ENCODE measurements around the gene BANK1.

The BANK1 gene, protein sequence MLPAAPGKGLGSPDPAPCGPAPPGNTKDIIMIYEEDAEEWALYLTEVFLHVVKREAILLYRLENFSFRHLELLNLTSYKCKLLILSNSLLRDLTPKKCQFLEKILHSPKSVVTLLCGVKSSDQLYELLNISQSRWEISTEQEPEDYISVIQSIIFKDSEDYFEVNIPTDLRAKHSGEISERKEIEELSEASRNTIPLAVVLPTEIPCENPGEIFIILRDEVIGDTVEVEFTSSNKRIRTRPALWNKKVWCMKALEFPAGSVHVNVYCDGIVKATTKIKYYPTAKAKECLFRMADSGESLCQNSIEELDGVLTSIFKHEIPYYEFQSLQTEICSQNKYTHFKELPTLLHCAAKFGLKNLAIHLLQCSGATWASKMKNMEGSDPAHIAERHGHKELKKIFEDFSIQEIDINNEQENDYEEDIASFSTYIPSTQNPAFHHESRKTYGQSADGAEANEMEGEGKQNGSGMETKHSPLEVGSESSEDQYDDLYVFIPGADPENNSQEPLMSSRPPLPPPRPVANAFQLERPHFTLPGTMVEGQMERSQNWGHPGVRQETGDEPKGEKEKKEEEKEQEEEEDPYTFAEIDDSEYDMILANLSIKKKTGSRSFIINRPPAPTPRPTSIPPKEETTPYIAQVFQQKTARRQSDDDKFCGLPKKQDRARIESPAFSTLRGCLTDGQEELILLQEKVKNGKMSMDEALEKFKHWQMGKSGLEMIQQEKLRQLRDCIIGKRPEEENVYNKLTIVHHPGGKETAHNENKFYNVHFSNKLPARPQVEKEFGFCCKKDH

DNA sequence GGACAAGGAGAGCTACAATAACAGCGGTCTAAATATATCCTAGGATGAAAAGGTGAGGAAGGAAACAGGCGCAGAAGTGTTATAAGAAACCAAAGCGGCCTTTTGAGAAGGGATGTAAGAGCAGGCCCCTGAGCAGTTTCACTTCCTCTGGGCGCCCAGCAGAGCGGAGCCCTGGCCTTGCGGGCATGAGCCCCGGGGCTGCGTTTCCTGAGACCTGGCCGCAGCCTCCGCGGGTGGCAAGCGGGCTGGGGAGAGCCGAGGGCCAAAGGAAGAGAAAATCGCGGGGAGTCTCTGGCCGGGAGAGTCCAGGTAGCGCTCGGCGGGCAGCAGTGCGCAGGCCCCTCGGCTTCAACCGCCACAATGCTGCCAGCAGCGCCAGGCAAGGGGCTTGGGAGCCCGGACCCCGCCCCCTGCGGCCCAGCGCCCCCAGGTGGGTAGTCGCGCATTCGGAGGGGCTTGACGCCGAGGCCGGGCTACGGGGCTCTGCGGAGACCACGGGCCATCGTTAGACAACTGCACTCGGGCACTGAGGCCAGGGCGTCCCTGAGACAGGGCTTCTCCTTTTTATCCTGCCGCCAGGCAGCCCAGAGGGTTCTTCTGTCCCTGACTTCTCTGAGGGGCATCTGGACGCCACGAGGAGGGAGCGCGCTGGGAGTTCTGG is at the start of gene BANK1:
BANK1 (plus strand) TSS at position 210 of the 661 bp plus-strand sequence; CDS start at position 361, 151 bp downstream.
- DNase-seq: no peak

DNA sequence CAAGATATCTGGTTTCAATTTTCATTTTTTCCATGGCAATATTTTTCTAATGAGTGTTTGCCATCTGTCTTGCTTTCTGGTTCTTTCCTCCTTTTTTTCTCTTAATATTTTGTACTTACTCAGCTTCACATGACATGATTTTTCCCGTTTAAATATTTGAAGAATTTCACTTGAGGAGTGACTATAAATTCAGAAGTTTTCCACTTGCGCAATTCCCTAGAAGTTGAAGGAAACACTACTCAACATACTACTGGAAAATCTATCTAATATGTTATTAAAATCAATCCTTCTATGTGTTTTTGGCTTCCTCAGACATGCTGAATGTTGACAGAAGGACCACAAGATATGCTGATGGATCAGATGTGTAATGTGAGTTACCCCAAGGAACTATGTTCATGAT is 36.8 kb upstream of the BANK1 start:
- DNase-seq: no peak

DNA sequence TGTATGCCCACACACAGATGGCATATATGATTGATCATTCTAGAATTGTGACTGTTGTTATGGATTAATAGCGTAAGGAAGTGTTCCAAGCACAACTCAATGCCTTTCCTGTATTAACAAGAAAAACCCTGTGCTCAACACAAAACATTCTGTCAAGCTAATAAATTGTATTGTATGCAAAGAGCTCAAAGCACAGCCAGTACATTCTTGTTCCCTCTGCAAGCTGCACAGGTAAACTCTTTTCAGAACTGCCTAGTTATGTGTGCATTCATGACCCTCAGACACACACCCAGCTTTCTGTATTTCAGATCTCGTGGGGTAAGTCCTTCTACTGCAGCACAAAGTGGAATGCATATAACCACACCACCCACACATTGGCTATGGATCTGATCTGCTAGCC is 34.3 kb upstream of the BANK1 start:
- no peak for DNase-seq

DNA sequence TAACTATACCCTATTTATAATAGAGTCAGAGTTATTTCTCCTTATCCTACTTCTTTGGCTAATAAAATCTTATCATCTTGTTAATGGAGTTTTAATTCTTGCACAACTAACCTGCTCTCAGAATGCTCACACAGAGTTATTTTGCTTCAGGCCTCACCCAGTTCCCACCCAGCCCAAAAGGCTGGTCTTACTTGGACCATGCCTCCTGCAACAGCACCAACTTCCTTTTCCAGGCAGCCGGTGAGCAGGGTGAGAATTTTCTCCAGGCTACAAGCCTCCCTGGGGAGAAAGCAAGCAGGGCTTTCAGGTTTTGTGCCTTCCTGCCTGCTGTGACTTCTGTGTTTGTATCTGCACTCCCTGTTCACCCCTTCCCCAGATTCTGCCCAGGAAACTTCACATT is 29.1 kb upstream of the BANK1 start:
- DNase-seq: peak; percentile 5

DNA sequence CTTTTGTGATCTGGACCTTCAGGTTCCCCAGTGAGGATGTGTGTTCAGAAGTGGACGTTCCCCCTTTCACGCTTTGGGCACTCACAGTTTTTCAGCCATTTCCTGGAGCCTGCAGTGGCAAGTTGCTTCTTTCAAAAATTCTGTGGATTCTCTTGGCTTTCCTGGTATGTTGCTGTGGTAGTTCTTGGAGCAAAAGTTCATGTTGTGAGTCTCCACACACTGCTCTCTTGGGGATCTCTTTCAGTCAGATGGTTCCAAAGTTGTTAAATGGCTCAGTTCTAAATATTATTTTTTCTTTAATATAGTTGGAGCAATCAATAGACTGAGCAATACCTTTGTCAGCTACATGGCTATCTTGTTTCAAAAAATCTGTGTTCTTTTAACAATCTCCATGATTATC is 28.5 kb upstream of the BANK1 start:
- no peak for DNase-seq

DNA sequence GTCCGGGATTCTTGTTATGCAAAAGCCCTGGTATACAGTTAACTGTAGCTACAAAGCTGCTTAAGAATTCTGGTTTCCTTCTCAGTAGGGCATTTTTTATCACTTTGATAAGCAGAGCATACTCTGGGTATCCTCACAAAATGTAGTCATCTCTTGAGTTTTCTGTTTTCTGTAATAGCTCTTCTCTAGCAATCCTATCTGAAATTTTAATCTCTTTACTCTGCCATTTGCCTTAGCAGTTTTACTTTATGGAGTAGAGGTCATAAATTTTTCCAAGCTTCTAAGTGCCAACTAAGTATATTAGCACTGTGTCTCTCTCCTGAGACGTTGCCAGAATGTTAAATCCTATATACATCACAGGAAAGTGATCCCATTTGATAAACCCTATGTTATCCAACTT is 28.0 kb upstream of the BANK1 start:
- DNase-seq: peak; percentile 79

DNA sequence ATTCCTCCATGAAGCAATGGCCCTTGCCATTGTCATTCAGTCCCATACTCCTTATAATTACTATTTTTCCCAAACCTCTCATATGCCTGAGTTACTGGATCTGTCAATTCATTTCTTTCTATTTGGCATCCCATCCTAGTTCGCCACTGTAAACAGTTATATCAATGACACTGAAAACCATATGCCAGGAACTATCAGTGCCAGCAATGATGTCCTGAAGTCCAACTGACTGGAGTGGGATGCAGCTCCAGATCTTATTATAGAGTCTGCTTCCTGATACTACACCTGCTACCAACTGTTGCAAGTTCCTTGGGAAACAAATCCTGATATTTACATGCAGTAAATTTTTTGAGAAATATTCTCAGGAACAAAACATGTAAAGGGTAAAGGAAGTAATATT is 27.0 kb upstream of the BANK1 start:
- DNase-seq: peak; percentile 15

DNA sequence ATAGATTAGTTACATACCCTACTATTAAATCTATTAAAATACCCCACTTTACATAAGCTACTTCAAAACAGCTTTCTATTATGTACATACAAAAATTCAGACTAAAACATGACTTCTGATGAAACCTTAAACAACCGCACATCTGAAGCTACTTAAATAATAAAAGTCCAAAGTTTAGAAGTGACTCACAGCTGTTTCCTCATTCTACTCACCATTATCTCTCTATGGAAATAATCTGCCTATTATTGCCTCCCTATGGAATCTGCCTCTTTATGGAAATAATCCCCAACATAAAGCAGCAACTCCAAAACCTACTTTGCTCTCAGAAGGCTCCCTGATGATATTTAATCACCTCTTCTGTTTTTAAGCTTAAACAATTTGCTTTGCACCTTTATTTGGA is 15.7 kb upstream of the BANK1 start:
- no peak for DNase-seq

DNA sequence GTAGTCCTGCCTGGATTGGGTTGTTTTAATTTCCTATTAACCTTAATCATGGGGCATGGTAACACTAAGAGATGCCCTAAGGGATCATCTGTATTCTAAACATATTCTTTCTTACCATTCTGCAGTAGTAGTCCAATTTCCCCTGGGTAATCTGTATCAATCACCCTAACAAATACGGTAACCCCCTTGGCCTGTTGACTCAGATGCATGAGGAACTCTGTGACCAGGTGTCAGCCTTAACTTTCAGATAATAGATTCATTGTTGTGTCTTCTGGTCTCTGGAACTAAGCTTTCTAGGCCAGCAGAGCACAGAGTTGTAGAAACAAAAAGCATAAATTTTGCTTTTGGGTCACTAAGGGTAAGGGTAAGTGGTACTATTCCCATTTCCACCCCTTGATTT is 13.1 kb upstream of the BANK1 start:
- DNase-seq: no peak

DNA sequence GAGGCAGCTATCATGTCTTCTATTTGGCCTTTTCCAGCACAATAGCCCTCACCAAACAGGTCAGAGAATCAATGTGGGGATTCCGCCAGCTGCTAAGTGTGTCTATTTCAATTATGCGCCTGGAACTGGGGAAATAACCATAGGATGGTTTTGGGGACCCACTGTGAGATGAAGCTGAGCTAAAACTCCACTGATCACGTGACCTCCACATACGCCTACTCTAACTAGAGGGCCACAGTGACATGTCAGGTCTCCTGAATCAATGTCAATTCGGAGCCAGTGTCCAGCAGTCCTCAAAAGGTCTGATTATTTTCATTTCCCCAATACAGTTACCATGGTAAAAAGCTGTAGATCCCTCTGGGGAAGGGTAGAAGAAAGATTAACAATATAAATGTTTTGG is 10.2 kb upstream of the BANK1 start:
- DNase-seq: no peak

DNA sequence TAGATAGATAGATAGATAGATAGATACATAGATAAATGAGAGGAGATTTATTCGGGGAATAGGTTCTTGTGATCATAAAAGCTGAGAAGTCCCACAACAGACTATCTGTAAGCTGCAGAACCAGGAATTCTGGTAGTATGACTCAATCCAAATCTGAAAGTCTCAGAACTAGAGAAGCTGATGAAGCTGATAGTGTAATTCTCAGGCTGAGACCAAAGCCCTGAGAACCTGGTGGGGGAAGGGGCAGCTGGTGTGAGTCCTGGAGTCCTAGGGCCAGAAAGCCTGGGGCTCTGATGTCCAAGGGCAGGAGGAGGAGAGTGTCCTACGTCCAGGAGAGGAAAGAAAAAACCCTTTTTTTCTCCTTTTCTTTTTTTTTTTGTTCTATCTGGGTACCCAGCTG is 8.0 kb upstream of the BANK1 start:
- DNase-seq: no peak

DNA sequence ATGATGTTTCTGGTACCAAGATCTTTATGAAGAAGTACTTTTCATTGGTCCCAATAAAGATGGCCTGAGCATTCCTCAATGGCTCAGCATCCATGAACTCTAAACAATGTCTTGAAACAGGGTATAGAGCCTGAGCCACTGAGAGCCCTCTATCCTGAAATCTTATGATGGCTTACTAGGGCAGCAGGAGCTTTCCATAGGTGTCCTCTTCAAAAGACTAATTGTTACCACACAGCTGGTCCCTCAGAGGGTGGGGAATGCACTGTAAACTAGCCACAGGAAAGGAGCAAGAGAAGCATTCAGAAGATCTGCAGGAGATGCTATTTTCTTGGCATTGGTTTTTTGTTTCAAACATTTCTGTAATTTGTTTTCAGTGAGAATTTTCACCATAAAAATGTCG is 5.6 kb upstream of the BANK1 start:
- no peak for DNase-seq

DNA sequence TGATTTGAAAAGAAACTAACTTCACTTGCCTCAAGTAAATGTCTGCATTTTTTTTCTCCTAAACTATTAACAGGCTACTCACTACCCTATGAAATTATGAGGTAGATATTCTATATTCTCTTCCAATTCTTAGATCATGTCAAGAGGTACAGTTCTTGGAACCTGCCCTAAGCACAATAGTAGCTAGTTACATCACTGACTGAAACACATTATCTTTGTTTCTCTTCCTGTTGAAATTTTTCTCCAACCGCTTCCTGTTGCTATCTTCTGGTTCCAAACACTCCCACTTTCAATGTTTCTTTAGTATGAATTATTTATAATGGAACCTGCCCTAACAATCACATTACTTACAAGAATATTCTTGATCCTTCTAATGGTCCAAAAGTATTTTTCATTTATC is 5.0 kb upstream of the BANK1 start:
- no peak for DNase-seq

DNA sequence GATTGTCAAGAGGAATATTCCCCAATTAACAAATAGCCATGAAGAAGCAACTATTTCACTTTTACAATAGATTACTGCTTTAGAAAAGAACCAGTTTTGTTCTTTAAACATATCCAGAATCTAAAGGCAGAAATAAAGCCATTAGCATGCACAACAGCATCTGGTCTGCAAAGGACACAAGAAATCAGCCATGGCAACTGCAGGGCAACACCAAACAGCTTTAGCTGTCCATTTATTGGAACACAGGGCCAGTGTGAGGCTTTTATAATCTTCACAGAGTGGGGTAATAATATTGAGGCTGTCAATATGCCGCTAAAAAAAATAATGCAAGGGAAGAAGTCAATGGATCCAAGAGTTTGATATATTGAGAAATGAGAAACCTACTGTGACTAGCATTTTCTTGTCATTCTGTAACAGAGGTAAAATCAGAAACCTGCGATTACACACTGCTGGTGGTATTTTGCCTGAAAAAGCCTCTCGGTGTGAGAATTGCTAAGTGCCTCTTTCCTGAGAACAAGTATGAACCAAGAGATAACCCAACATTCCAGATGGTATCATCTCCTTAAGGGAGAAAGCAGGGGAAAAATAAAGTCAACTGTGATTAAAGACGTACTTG is 2.7 kb upstream of the BANK1 start:
- DNase-seq: no peak

DNA sequence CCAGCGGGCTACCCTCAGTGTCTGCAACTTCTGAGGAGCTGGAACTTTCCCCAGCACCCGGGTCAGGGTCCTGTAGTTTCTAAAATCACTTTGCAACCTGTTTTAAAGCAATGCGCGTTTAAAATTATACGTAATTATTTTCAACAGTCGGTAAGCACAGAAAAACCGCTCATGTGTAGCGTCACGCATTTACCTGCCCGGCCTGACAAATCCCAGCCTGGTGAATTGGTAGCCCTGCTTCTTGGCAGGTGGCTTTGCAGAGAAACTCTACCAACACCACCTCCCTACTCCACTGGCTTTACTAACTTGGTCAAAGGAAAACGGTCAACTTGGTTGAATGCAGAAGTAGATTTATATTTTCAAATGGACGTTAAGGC is 640 bp downstream of the BANK1 start:
- DNase-seq: no peak

DNA sequence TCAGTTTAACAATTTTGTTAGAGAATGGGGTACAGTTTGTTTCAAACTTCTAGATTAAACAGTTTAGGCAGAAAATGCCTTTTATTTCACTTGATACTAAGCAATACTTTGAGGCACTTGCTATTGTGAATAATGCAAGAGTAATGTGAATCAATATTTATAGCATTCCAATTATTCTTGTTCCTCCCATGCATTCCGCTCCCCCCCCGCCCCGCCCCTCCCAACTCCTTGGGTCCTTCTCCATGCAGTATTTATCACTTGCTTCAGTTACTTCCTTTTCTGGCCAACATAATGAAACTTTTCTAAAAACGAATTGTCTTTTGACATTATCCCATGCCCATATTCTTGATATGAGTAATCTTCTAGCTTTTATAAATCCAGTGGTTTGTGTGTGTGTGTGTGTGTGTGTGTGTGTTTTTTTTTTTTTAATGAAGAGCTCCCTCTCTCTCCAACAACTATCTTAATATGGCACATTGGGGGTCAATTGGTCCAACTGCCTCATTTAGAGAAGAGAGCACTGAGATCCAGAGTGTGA is 1.6 kb downstream of the BANK1 start:
- DNase-seq: no peak

DNA sequence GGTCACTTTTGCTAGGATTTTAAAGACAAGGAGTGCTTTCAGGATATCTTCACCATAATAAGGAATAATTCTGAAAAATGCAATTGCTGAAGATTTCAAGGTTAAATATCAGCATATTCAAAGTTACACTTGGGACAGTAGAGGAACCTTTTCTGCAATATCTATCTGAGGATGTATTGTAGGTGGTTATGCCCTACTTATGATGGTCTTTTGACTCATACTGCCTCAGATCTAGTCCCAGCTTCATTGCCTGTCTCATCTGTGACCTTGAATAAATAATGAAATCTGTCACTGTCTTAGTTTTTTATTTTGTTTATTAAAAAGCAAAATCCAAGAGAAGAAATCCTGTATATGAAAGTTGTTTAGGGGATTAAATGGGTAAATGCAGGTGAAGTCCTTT is 2.9 kb downstream of the BANK1 start:
- DNase-seq: no peak

DNA sequence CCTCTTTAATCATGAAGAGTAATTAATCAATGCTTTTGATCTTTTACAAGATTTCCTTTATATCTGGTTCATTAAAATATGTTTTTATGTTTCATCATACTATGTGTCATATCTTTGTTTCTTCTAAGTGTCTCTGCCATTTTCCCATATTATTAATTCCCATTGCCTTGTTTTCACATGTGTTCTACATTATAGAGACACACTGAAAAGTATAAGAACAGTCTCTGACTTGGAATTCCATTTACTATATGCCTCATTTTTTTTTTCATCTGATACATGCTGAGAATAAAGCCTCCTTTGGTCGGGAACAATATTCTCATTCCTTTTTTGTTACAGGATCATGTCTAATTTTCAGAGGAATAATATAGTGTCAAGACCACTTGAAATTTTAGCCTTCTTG is 4.3 kb downstream of the BANK1 start:
- no peak for DNase-seq

DNA sequence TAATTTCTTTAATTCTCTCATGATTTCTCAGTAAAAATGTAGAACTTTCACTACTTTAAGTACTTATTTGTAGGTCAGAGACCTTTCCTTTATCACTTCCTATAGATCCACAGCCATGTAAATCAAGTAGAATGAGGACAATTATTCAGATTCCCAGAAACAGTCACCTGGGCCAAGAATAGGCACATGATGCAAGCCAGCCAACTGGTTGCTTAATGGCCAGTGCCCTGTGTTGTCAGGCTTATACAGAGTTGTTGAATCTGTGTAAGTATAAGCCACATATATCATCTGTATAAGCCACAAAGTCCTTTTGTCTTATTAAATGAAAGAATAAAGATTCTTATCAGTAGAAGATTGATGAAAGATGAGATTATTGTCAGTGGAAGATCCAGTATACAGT is 5.2 kb downstream of the BANK1 start:
- DNase-seq: no peak

DNA sequence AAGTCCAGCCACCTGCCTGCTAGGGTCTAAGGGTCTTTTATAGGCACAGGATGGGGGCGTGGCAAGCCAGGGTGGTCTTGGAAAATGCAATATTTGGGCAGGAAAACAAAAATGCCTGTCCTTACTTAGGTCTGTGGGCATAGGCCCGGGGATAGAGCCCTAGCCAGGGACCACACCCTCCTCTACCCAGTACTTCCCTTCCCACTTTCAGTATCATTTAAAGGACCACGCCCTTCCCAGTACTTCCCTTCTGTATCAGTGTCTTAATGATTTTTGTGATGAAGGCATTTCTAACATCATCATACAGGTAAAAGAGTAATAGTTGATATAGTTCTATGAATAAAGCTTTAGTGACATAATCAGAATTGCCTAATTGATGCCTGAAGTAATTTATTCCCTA is 11.4 kb downstream of the BANK1 start:
- no peak for DNase-seq

DNA sequence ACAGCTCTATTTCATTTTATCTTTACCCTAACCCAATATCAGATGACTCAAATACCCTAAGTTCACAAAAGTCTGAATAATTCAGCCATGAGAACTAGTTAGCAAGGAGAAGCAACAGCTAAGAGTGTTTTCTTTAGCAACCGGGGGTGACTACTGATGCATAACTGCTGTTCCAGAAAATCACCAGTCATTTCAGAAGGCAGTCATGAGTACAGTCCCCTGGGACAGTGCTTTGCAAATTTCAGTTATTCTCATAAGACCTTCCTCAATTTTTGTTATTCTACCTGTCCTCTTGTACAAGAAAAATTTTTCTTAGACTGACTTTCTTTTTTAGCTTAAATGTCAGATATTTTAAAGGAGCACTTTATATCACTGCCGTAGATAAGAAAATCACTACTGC is 16.4 kb downstream of the BANK1 start:
- no peak for DNase-seq

DNA sequence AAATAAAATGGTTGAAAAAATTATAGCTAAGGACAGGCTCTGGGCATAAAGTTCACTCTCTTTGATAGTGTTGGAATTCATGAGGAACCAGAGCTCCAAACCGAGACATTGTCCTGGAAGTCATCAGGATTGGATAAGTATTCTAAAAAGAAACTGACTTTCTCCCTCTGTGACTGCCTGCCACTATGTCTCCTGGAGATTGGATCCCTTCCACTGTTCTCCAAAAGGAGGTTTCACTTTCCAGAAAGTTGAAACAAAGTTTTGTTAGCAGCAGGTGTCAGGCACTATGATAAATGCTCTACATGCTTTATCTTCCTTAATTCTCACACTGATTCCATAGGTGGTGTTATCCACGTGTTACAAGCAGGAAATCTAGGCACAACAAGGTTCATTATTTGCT is 16.8 kb downstream of the BANK1 start:
- no peak for DNase-seq

DNA sequence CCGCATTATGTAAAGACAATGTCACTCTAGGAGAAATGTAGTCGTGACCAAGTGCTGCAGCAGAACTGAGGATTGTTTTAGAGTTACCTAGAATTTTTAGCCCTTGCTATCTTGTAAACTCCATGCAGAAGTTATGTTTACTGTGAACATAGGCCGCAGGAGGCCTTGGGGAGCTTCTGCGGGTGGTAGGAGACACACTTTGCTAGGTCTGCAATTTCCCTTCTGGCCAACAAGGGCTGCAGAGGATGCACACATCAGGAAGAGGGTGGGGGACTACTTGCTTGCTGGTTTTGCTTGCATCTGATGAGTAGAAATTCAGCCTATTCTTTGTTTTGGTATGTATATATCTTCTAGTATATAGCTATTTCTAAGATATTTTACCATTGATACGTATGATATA is 23.1 kb downstream of the BANK1 start:
- DNase-seq: no peak

All from NCI-H82 (cell line).